ENCODE data around the gene SETD5.

DNA sequence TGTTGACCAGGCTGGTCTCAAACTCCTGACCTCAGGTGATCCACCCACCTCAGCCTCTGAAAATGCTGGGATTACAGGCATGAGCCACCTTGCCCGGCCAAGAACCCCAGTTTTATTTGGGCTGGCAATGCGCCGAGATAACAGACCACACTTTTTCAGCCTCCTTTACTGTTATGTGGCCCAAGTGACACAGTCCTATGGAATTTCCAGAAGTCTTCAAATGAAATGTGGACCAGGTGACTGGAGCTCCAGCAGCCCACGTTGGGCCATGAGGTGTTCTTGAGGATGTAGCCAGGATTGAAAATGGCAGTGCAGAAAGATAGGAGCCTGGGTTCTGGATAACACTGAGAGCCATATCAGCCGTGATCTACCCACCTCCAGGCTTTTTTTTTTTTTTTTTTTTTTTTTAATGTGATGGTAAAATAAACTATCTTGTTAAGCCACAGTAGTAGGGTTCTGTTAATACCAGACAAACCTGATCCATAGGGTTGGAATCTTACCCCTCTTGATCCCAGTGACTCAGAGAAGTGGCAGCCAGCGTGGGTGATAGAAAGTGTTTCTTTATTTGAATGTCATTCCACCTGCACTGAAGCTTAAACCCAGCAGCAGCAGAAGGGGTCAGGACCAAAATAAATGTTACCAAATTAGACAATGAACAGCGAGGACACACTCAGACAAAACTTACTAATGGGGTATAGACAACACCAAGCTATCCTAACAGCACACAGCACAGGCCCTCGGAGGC is 100.6 kb downstream of the SETD5 start:
- TF ChIP-seq, protein P1, sequence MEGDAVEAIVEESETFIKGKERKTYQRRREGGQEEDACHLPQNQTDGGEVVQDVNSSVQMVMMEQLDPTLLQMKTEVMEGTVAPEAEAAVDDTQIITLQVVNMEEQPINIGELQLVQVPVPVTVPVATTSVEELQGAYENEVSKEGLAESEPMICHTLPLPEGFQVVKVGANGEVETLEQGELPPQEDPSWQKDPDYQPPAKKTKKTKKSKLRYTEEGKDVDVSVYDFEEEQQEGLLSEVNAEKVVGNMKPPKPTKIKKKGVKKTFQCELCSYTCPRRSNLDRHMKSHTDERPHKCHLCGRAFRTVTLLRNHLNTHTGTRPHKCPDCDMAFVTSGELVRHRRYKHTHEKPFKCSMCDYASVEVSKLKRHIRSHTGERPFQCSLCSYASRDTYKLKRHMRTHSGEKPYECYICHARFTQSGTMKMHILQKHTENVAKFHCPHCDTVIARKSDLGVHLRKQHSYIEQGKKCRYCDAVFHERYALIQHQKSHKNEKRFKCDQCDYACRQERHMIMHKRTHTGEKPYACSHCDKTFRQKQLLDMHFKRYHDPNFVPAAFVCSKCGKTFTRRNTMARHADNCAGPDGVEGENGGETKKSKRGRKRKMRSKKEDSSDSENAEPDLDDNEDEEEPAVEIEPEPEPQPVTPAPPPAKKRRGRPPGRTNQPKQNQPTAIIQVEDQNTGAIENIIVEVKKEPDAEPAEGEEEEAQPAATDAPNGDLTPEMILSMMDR (conservative IDR thresholded peaks at IDR 0.05; ENCODE audit: low read depth in 2 of 2): no peak
- TF ChIP-seq POLR2AphosphoS5 (IDR thresholded peaks at IDR 0.05; ENCODE audit: low read depth) (no peak), EZH2phosphoT487 (IDR thresholded peaks at IDR 0.05; ENCODE audit: unreplicated experiment) (no peak)

Data from GM23338 (cell line).